NCI-H128 (cell line): ENCODE measurements around the gene ISL1.

Source experiments
- DNase-seq: peaks from one replicate; lab custom pipeline; 2025; ENCODE audit not compliant: unreplicated experiment; lab: John Stamatoyannopoulos, UW

Gene ISL1

GRCh38 chr5:51439232-51439631, 56.0 kb downstream of the ISL1 start:
- DNase-seq = no peak
